GM12892 (cell line): ENCODE data around the gene LHFPL6.

Source experiments
- POLR2A ChIP-seq: IDR thresholded peaks from 2 replicates; pipeline ENCODE4 v1.6.1; 2011; ENCODE audit warnings: low read depth, low read length, control low read depth
- POLR2AphosphoS5 ChIP-seq: IDR thresholded peaks from 2 replicates; pipeline ENCODE4 v1.6.1; 2011; ENCODE audit warnings: low read depth, low read length, control low read depth
- TAF1 ChIP-seq: IDR thresholded peaks from 2 replicates; pipeline ENCODE4 v1.6.1; 2011; ENCODE audit warnings: low read depth, mild to moderate bottlenecking, control low read depth, low read length, borderline replicate concordance

- no peak for TF ChIP-seq POLR2A
- no peak for TF ChIP-seq POLR2AphosphoS5
- no peak for TF ChIP-seq TAF1
Observed at GRCh38 chr13:39376076-39376475, 226.9 kb downstream of the LHFPL6 start.
